ENCODE data around the gene PDCD4. TPM values are rescaled to one million over a fixed set of nuclear protein-coding genes. Genes with fewer than 3 reads are reported as not detected.

PDCD4 gene
- total RNA-seq, 2 donors from 2014 or later = 36.7 to 48.6 TPM

GRCh38 chr10:110944792-110945396 is 73.2 kb downstream of the PDCD4 start:
- Mint-ChIP-seq H3K36me3 (peaks cover 23% of the 10 kb centered on the region), H3K4me3 (peak overlapping the region; percentile 58), H3K4me1 (ENCODE audit: low read depth in 2 of 2) (peaks cover 48 to 78% of the 10 kb centered on the region in 2 donors), H3K27ac (peak overlapping the region in 1 of 2 donors; percentile 8), H3K9me3 (peaks cover 2% of the 10 kb centered on the region), H3K27me3 (no peaks in the 10 kb centered on the region)
- ATAC-seq (no peak), DNase-seq (ENCODE audit: low spot score) (no peak)

- Mint-ChIP-seq H3K9me3 (peaks cover 2% of the 10 kb centered on the region), H3K27me3 (no peaks in the 10 kb centered on the region), H3K4me3 (no peak overlapping the region), H3K4me1 (ENCODE audit: low read depth in 2 of 2) (peaks cover 42 to 72% of the 10 kb centered on the region in 2 donors), H3K36me3 (peaks cover 23% of the 10 kb centered on the region), H3K27ac (no peak overlapping the region)
- DNase-seq (ENCODE audit: low spot score) (no peak), ATAC-seq (no peak)
Observed at GRCh38 chr10:110946496-110946895, 74.8 kb downstream of the PDCD4 start.

- Mint-ChIP-seq H3K36me3 (peaks cover 24% of the 10 kb centered on the region), H3K9me3 (peaks cover 2% of the 10 kb centered on the region), H3K4me1 (ENCODE audit: low read depth in 2 of 2) (peaks cover 42 to 72% of the 10 kb centered on the region in 2 donors), H3K27me3 (no peaks in the 10 kb centered on the region), H3K27ac (no peak overlapping the region), H3K4me3 (no peak overlapping the region)
- DNase-seq (ENCODE audit: low spot score) = no peak
- ATAC-seq = no peak
Observed at GRCh38 chr10:110947061-110947595, 75.4 kb downstream of the PDCD4 start.

Other genes with a start within 250 kb of the PDCD4 start
- not detected for gene RBM20, start 227.6 kb upstream of the PDCD4 start, total RNA-seq
- 10 to 100 TPM; 29.0 to 33.2 TPM for gene BBIP1, start 47.3 kb downstream of the PDCD4 start, total RNA-seq
- 10 to 100 TPM; 56.4 to 76.5 TPM for gene SHOC2, start 47.7 kb downstream of the PDCD4 start, total RNA-seq
- gene ADRA2A, start 205.1 kb downstream of the PDCD4 start, total RNA-seq = not detected